GOT3 (cell line): ENCODE measurements around the gene GEMIN4.
"Not testable (repeated sequence)": the region's sequence is repeated elsewhere in the genome, so short reads cannot be mapped to it uniquely, and the experiment has no call there.

Experiments used
- DNase-seq: peaks from one replicate; lab custom pipeline; 2025; ENCODE audit warnings: mixed read lengths; lab: John Stamatoyannopoulos, UW

GEMIN4 gene

DNA sequence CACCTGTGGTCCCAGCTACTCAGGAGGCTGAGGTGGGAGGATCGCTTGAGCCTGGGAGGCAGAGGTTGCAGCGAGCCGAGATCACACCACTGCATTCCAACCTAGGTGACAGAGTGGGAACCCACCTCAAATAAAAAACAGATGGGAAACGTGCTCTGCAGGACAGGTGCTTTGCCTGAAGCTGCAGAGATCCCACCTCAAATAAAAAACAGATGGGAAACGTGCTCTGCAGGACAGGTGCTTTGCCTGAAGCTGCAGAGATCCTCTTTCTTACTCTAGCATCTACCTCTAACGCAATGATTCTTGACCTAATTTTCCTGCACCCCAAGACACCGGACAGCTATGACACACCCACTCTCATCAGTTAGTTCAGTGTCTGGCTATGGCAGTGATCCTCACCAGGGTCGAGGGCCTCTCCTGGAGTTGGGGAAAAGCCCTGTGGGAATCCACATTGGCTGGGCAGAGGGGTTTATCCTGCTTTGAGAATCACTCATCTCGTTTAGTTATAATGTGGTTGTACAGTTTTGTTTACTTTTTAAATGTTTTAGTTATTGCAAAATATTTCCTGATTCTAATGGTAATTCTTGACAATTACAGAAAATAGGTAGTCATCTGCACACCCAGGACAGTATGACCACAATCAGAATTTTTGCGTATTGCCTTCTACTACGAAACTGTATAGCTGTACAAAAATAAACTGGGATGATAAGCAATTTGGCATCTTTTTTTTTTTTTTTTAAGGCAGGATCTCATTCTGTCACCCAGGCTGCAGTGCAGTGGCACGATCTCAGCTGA lies 48.8 kb downstream of the GEMIN4 start:
- no peak for DNase-seq

DNA sequence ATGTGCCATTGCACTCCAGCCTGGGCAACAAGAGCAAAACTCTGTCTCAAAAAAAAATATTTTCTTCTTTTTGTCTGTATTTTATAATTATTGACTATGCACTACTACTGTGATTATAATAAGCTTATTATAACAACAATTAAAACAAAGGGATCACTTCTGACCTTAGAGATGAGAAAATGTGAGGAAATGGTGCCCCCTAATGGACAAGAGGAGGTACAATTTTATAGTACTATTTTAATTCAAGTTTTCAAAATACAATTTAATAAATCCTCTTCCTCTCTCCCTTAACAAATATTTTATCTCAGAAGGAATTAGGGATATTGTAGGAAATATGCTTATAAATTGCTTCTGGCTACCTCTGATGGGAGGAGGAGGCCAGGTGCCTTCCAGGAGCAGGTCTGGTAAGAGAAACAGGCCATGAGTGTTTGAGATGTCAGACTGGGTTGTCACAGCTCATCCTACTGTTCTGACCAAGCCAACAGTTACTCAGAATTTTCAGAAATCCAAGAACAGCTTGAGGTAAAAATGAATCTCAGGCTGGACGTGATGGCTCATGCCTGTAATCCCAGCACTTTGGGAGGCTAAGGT lies 51.5 kb downstream of the GEMIN4 start:
- no peak for DNase-seq

- DNase-seq, result no peak
Observed at GRCh38 chr17:699345-699744, 52.7 kb downstream of the GEMIN4 start.

GRCh38 chr17:698096-698495 lies 54.0 kb downstream of the GEMIN4 start:
- not testable (repeated sequence) for DNase-seq

- no peak for DNase-seq
Observed at GRCh38 chr17:697682-698081, 54.4 kb downstream of the GEMIN4 start.

GRCh38 chr17:696369-696768 lies 55.7 kb downstream of the GEMIN4 start:
- DNase-seq, result no peak
